ENCODE results near the gene DNAH5. TPM values are rescaled to one million over a fixed set of nuclear protein-coding genes. Genes with fewer than 3 reads are reported as not detected.
A peak's percentile ranks its signal among the peaks of the same experiment; 100 is the strongest.

DNAH5 gene
- total and polyA plus RNA-seq, 2 of the 8 experiments (the other 6 are each of a cell fraction or from before 2014, with no cell fraction given), result 0.30 to 0.73 TPM

- no peak for TF ChIP-seq MAFK (IDR thresholded peaks at IDR 0.05; ENCODE audit: low read depth, low read length)
- no peak for TF ChIP-seq SIX5 (IDR thresholded peaks at IDR 0.05; ENCODE audit: low read depth, low read length)
- TF ChIP-seq NRF1 (IDR thresholded peaks at IDR 0.05; ENCODE audit: low read depth, low read length), result no peak
- TF ChIP-seq SIN3A (conservative IDR thresholded peaks at IDR 0.05 in 1 of 2, IDR thresholded peaks at IDR 0.05 in 1 of 2; ENCODE audit: low read depth in 1 of 2, low read length in 2 of 2), result no peak
- no peak for TF ChIP-seq RXRA (IDR thresholded peaks at IDR 0.05; ENCODE audit: insufficient read depth, low read depth, low read length)
- Histone ChIP-seq H3K4me1 (replicated peaks in 1 of 4; ENCODE audit: control insufficient read depth in 3 of 4, insufficient read depth in 4 of 4, low read length in 3 of 4) (no peaks in the 10 kb centered on the region), H4K8ac (ENCODE audit: extremely low read depth, insufficient read depth, low read length) (no peak overlapping the region), H4K20me1 (replicated peaks in 1 of 2; ENCODE audit: control insufficient read depth in 1 of 2, insufficient read depth in 2 of 2, low read length in 2 of 2) (no peaks in the 10 kb centered on the region), H3K27ac (ENCODE audit: low read depth, low read length) (no peak overlapping the region), H2BK20ac (ENCODE audit: low read length) (no peak overlapping the region), H3K23ac (ENCODE audit: insufficient read length) (no peak overlapping the region), H3K9me3 (ENCODE audit: insufficient read depth in 2 of 2, low read depth in 1 of 2, low read length in 1 of 2) (peaks cover 4 to 11% of the 10 kb centered on the region in 2 experiments; a peak in 2 of 4 replicates), H3K79me2 (ENCODE audit: control insufficient read depth in 1 of 2, insufficient read depth in 2 of 2, low read length in 2 of 2) (no peaks in the 10 kb centered on the region), H2AFZ (ENCODE audit: low read length) (no peak overlapping the region), H3K23me2 (ENCODE audit: low read depth, low read length) (no peaks in the 10 kb centered on the region), H3K4me3 (ENCODE audit: extremely low read depth in 1 of 4, insufficient read depth in 2 of 4, low read depth in 3 of 4, low read length in 4 of 4) (no peak overlapping the region), H3K4me2 (ENCODE audit: insufficient read depth in 1 of 2, low read depth in 2 of 2, low read length in 2 of 2) (no peak overlapping the region), H3K9ac (replicated peaks in 1 of 4; ENCODE audit: extremely low read depth in 1 of 4, low read depth in 3 of 4, low read length in 3 of 4) (no peak overlapping the region), H2BK15ac (ENCODE audit: low read length) (no peak overlapping the region), H3K79me1 (ENCODE audit: low read depth, low read length) (no peaks in the 10 kb centered on the region), H4K5ac (ENCODE audit: insufficient read length, low read depth, low read length) (no peak overlapping the region), H4K91ac (replicated peaks; ENCODE audit: insufficient read length, low read length) (no peak overlapping the region), H3K27me3 (replicated peaks in 1 of 4; ENCODE audit: control insufficient read depth in 3 of 4, extremely low read depth in 1 of 4, insufficient read depth in 3 of 4, low read length in 3 of 4) (no peaks in the 10 kb centered on the region), H2BK120ac (replicated peaks; ENCODE audit: low read depth, low read length) (no peak overlapping the region), H2AK5ac (ENCODE audit: low read depth, low read length) (no peak overlapping the region), H2BK12ac (ENCODE audit: low read depth, low read length) (no peak overlapping the region), H3K4ac (replicated peaks; ENCODE audit: insufficient read length, low read depth, low read length) (no peak overlapping the region), H3K36me3 (ENCODE audit: control insufficient read depth in 2 of 4, insufficient read depth in 4 of 4, low read length in 3 of 4) (no peaks in the 10 kb centered on the region), H3K14ac (ENCODE audit: insufficient read length) (no peak overlapping the region), H3K18ac (ENCODE audit: extremely low read depth, low read length) (no peak overlapping the region), H3K56ac (replicated peaks; ENCODE audit: insufficient read length, low read depth, low read length) (no peak overlapping the region), H2BK5ac (ENCODE audit: low read depth, low read length) (peak overlapping the region; percentile 26; the same call in 1 of the 2 replicates)
- ChIA-PET POLR2A (ENCODE audit: partially characterized antibody) (no interaction called here), CTCF (ENCODE audit: partially characterized antibody) (interaction anchor here (1.5 kb wide), 1 partner anchor 10 kb away, joined by 3 read pairs; no protein-coding TSS in a partner anchor)
- FAIRE-seq (no peak), DNase-seq (ENCODE audit: low read depth in 1 of 2, low spot score in 2 of 2) (no peak)
Measured at GRCh38 chr5:13692172-13692571, 252.3 kb downstream of the DNAH5 start.

All from H1 (cell line).